Activated effector memory CD4-positive, alpha-beta T cell treated with anti-CD3 and anti-CD28 coated beads, Interleukin-2, amount 50 U/mL, for 16 hours (primary cell): ENCODE measurements around the gene HOXD10.

ENCODE experiments used
- DNase-seq: peaks from one replicate; pipeline ENCODE4 v3.0.0-alpha.2; 2020

HOXD10 gene

DNA sequence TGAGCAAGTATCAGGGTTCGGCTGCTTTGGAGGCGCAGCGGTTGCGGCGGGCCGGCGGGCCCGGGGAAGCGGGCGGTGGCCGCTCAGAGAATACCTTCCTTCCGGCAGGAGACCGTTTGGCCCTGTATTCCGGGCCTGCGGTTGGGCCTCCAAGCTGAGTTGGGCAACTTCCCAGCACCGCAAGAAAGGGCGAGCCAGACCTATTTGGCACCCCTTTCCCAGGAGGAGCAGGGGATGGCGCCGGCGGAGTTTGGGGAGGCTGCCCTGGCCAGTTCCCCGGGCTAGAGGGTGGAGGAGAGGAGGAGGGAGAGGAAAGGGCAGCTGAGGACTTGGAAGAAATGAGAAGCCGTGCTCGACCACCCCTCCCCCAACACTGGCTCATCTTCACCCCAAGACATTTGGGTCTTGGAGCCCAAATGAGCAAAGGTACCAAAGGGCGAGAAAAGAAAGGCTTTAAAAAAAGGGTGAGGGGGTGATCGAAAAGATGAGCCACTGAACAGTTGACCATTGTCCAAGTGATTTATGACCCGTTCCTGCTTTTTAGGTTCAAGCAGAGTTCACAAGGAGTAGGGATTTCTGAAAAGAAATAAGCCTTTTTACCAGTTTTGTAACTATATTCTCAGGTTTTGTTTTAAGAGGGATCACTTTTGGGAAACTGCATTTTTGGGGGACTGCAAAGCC lies 48.9 kb downstream of the HOXD10 start:
- no peak for DNase-seq

DNA sequence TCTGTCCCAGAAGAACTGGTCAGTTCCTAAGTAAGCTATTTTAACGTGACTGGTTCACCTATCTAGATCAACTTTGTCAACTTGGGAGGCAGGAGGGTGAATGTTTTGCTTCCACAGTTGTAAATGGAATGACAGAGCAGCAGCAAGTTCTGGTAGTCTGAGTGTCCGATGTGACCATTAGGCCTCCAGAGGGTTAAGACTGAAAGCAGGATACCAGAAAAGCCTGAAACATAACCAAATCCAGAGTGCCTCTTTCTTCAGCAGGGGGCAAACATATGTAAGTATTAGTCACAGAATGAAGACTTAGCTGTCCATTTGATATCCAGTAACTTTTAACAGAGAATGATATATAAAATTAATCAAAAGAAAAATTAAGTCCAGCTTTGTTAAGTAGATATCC lies 49.7 kb downstream of the HOXD10 start:
- no peak for DNase-seq

DNA sequence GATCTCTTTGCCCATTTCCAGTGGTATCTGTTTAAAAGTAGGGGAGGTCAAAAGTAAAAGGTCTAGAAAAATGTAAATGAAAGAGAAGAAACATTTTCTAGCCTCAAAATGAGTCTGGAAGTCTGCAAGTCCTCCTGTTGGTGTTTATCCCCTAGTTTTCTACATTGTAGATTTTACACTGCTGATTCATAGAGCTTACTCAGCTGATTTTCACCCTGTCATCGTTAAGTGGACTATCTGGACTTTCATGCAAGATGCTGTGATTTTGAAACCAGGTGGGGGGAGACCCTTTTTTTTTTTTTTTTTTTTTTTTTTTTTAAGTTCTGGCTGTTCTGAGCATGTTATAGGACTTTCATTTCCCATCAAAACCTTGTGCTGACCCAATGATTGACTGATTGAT lies 50.8 kb downstream of the HOXD10 start:
- no peak for DNase-seq

DNA sequence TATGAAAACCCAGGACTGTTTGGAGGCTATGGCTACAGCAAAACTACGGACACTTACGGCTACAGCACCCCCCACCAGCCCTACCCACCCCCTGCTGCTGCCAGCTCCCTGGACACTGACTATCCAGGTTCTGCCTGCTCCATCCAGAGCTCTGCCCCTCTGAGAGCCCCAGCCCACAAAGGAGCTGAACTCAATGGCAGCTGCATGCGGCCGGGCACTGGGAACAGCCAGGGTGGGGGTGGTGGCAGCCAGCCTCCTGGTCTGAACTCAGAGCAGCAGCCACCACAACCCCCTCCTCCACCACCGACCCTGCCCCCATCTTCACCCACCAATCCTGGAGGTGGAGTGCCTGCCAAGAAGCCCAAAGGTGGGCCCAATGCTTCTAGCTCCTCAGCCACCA lies 52.6 kb downstream of the HOXD10 start:
- no peak for DNase-seq
